NCI-H1436 (cell line): ENCODE results near the gene ADAMTS4.

ENCODE experiments used
- DNase-seq: peaks from one replicate; lab custom pipeline; 2025; lab: John Stamatoyannopoulos, UW

Gene ADAMTS4

DNA sequence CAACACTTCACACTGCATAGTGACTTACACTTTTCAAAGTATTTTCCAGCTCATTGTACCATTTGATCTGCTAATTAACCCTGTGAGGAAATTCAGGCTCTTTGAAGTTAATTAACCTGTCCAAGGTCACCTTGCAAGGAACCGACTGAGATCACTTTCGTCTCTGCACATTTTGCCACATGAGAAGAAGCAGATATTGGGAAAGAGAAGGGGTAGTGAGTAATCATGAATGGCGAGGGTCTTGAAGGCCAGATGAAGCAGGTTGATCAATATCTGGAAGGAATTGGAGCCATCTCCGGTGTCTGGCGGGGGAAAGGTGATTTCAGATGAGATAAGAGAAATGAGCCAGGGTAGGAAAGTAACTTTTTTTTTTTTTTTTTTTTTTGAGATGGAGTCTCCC is 21.1 kb upstream of the ADAMTS4 start:
- no peak for DNase-seq

DNA sequence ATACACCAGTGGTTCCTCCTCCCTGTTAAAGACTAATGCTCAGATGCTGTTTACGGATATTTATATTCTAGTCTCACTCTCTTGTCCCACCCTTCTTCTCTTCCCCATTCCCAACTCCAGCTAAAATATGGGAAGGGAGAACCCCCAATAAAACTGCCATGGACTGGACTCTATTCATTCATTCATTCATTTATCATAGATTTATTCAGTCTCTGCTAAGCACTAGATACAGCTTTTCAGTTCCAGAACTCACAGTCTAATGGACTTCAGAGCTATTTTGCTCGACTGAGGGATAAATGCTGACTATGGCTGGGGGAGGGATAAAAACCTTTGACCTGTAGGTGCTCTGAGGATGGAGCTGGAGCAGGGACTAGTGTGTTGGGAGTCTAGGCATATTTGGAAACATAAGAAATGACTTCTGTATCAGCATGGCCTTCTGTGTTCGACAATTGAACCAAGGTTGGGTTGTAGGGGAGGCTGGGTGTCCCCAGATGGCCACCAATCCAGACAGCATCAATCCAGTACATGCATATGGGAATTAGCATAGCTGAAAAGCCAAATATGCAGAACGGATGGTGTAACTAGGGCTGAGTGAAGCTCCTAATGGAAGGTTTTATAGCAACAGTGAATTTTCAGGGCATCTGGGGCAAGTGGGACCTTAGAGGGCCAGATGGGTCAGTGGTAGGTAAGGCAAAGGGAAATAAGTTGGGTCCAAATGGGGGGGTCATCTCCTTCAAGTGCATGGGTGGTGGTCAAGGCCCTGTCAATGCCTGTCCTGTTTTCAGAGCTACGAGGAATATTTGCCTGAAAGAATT is 20.4 kb upstream of the ADAMTS4 start:
- DNase-seq: no peak

GRCh38 chr1:161218301-161219077 is 19.6 kb upstream of the ADAMTS4 start:
- DNase-seq: no peak

GRCh38 chr1:161217831-161218230 is 19.0 kb upstream of the ADAMTS4 start:
- no peak for DNase-seq

GRCh38 chr1:161216945-161217712 is 18.3 kb upstream of the ADAMTS4 start:
- DNase-seq: no peak

GRCh38 chr1:161215076-161215475 is 16.2 kb upstream of the ADAMTS4 start, which contains the start of gene FCER1G:
Gene FCER1G (plus strand): TSS chr1:161215295. CDS start chr1:161215322, 27 bp downstream.
- no peak for DNase-seq

DNA sequence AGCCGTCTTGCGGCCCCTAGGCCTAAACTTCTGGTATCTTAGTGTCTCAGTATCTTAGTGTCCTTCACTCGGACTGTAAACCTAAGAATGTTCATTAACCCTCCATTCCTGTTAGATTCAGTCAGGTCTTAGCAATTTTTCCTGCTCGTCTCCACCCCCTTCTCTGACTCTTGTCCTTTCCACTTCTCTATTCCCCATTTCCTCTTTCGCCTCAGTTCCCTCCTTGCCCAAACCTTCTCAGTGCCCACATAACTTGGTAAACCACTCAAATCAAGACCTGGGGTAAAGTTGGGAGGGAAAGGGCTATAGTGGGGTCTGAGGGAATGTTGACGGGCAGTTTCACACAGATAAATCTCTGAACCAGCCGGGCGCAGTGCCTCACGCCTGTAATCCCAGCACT is 15.5 kb upstream of the ADAMTS4 start:
- no peak for DNase-seq

GRCh38 chr1:161209790-161210409 is 11.0 kb upstream of the ADAMTS4 start:
- DNase-seq: peak; percentile 64

- no peak for DNase-seq
Observed at GRCh38 chr1:161207173-161207572, 8.3 kb upstream of the ADAMTS4 start.

DNA sequence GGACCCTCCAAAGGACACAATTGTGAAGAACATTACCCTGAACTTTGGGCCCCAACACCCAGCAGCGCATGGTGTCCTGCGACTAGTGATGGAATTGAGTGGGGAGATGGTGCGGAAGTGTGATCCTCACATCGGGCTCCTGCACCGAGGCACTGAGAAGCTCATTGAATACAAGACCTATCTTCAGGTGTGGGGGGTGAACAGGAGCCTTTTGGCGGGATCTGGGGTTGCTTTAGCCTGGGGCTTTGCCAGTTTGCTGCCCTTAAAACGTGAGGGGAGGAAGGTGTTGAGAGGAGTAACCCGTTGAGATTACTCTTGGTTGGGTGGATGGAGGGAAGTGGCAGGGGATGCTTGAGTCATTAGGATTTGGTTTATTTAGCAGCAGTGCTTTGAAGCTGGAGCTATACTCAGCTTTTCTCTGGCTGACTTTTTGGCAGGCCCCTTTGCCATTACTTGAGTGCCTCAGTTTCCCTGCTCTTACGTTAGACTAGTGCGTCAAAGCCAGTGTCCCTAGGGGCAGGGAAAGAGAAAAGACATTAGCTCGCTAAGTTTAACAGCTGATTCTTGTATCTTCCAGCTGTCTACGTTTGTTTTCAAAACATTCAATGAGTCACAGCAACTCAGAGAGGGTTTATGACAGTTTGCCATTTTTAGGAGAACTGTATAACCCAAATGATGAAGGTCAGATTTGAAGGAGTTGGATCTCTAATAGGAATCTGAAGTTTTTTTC is 7.7 kb upstream of the ADAMTS4 start:
- no peak for DNase-seq

- peak; percentile 97 for DNase-seq
Observed at GRCh38 chr1:161201836-161202712, 3.2 kb upstream of the ADAMTS4 start, which contains the start of gene NDUFS2. Gene NDUFS2 (plus strand): TSS chr1:161202367. CDS start chr1:161202386, 19 bp downstream.

- no peak for DNase-seq
Observed at GRCh38 chr1:161200992-161201835, 2.4 kb upstream of the ADAMTS4 start.

GRCh38 chr1:161200421-161200991 is 1.7 kb upstream of the ADAMTS4 start:
- DNase-seq: no peak

- no peak for DNase-seq
Observed at GRCh38 chr1:161199506-161200139, 769 bp upstream of the ADAMTS4 start.

- DNase-seq: peak; percentile 11
Observed at GRCh38 chr1:161198194-161198896, 509 bp downstream of the ADAMTS4 start.

DNA sequence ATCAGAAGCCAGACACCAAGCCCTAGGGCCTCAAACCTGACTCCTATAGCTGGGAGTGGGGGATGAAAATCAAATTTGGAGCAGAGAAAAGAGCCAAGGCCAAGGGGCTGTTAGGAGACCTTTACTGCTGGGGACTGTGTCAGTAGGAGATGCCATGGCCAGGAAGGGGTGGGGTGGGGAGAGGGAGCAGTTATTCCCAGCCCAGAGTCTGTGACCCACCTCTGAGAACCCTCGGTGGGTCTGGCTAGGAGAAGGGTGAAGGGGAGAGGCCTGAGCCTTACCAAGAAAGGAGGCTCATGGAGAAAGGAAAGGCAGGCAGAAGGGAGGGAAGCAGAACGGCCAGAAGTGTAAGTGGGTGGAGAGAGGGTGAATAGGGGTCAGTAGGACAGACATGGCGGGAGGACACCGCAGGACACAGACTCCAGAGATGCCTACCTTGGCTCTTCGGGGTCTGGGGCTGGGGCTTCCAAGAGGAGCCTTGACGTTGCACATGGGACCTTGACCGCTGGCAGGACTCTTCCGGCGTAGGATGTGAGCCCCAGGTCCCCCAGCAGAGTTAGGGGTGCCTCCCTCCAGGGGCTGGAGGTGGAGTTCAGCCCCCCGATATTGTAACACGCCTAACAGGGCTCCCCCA is 1.2 kb downstream of the ADAMTS4 start:
- no peak for DNase-seq
